Progenitor cell of endocrine pancreas (in vitro differentiated cells): ENCODE data around the gene PTPRR. TPM values are rescaled to one million over a fixed set of nuclear protein-coding genes. Genes with fewer than 3 reads are reported as not detected.

Source experiments
- DNase-seq: peaks from one replicate; pipeline ENCODE4 v3.0.0; 2021; ENCODE audit warnings: low spot score; ENCODE audit not compliant: unreplicated experiment
- H3K27ac Mint-ChIP-seq: 2 replicates; pipeline ENCODE4 v1.8.0; 2021; ENCODE audit warnings: mild to moderate bottlenecking, moderate library complexity, mixed read lengths
- H3K27me3 Mint-ChIP-seq: 2 replicates; pipeline ENCODE4 v1.8.0; 2021; ENCODE audit warnings: mixed read lengths
- H3K36me3 Mint-ChIP-seq: 2 replicates; pipeline ENCODE4 v1.8.0; 2022; ENCODE audit warnings: mixed read lengths; ENCODE audit not compliant: insufficient read depth
- H3K4me1 Mint-ChIP-seq: 2 replicates; pipeline ENCODE4 v1.8.0; 2021; ENCODE audit warnings: low read depth, mixed read lengths
- H3K4me3 Mint-ChIP-seq: 2 replicates; pipeline ENCODE4 v1.8.0; 2021; ENCODE audit warnings: low read depth, mild to moderate bottlenecking, moderate library complexity, mixed read lengths
- H3K9me3 Mint-ChIP-seq: 2 replicates; pipeline ENCODE4 v1.8.0; 2021; ENCODE audit warnings: low read depth, mixed read lengths
- CTCF ChIP-seq: fragments of 200-600 bp; sonication (generic); IDR thresholded peaks from one replicate; pipeline ENCODE4 v1.5.0; 2021; ENCODE audit warnings: antibody characterized with exemption, mild to moderate bottlenecking; ENCODE audit not compliant: unreplicated experiment
- total RNA-seq: library from RNA; stranded (reverse); gene quantifications from 2 replicates; pipeline ENCODE4 v1.2.1, GENCODE V29; 2021

Gene PTPRR
- total RNA-seq, 1 donor from 2014 or later: 0.38 TPM

DNA sequence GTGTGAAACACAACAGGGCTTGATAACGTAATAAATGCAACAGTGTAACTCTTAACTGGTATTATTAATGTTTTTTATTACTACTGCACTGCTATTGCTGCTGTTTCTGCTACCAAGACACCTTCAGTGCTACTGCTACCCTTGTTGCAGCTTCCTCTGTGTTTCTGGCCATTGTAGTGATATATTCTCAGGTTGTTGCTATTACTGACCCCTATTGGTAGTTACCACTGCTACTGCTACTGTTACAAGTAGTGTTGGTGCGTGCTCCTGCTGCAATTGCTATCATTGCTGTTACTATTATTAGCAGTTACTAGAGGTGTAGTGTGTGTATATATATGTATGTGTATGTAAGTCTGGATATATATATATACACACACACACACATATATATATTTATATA is 196.1 kb downstream of the PTPRR start:
- H3K27ac Mint-ChIP-seq: no peak overlapping the region
- DNase-seq: no peak
- peak; percentile 43 for TF ChIP-seq CTCF
- no peak overlapping the region for H3K4me3 Mint-ChIP-seq
- no peaks in the 10 kb centered on the region for H3K9me3 Mint-ChIP-seq
- H3K4me1 Mint-ChIP-seq: no peaks in the 10 kb centered on the region
- no peaks in the 10 kb centered on the region for H3K36me3 Mint-ChIP-seq
- peaks cover 4% of the 10 kb centered on the region for H3K27me3 Mint-ChIP-seq

GRCh38 chr12:70722584-70723343 is 197.8 kb downstream of the PTPRR start:
- Mint-ChIP-seq H3K9me3 (no peaks in the 10 kb centered on the region), H3K36me3 (no peaks in the 10 kb centered on the region), H3K4me3 (no peak overlapping the region), H3K27me3 (peaks cover 9% of the 10 kb centered on the region), H3K4me1 (no peaks in the 10 kb centered on the region), H3K27ac (no peak overlapping the region)
- DNase-seq: no peak
- no peak for TF ChIP-seq CTCF

GRCh38 chr12:70721656-70722357 is 198.7 kb downstream of the PTPRR start:
- Mint-ChIP-seq H3K27me3 (peaks cover 9% of the 10 kb centered on the region), H3K36me3 (no peaks in the 10 kb centered on the region), H3K4me3 (no peak overlapping the region), H3K27ac (no peak overlapping the region), H3K9me3 (no peaks in the 10 kb centered on the region), H3K4me1 (no peaks in the 10 kb centered on the region)
- DNase-seq: no peak
- TF ChIP-seq CTCF: no peak

GRCh38 chr12:70721216-70721615 is 199.3 kb downstream of the PTPRR start:
- no peaks in the 10 kb centered on the region for H3K9me3 Mint-ChIP-seq
- no peak for TF ChIP-seq CTCF
- no peak overlapping the region for H3K27ac Mint-ChIP-seq
- no peak for DNase-seq
- H3K36me3 Mint-ChIP-seq: no peaks in the 10 kb centered on the region
- peaks cover 9% of the 10 kb centered on the region for H3K27me3 Mint-ChIP-seq
- no peak overlapping the region for H3K4me3 Mint-ChIP-seq
- no peaks in the 10 kb centered on the region for H3K4me1 Mint-ChIP-seq

DNA sequence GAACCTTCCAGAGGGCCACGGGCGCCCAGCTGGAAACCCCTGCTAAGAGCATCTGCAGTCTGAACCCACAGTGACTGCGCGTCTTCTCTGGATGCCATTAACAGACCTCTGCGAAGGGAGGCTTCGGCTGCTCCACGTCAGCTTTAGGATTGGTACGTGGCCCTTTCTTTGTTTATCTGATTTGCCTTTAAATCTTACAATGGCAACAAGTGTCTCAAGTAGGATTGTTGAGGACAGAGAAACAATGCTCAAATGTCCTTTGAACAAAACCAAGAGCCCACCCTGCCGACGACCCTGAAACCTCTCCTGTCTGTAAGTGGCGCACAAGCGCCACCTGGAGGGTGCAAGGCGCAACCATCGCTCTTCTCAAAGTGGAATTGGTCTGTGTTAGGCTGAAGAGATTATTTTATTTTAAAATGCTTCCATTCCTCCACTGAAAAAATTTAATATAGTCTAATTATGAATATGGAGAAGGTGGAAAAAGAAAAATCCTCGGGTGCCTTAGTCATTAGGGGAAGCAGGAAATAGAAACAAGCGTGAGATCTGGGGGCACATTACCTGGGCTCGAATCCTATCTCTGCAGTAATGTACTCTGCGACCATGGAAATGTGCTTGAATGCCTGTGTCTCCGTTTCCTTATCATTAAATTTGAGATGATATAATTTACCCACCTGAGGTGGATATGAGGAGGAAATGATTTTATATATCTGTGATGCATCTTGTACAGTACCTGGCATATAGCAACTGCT is 200.7 kb downstream of the PTPRR start:
- no peaks in the 10 kb centered on the region for H3K9me3 Mint-ChIP-seq
- peaks cover 9% of the 10 kb centered on the region for H3K27me3 Mint-ChIP-seq
- H3K4me3 Mint-ChIP-seq: peak overlapping the region; percentile 70
- no peaks in the 10 kb centered on the region for H3K36me3 Mint-ChIP-seq
- DNase-seq: peak; percentile 41
- no peaks in the 10 kb centered on the region for H3K4me1 Mint-ChIP-seq
- TF ChIP-seq CTCF: peak; percentile 97
- peak overlapping the region; percentile 42 for H3K27ac Mint-ChIP-seq
